Epidermal melanocyte (primary cell): ENCODE data around the gene KAT14.
"Not testable (repeated sequence)": the region's sequence is repeated elsewhere in the genome, so short reads cannot be mapped to it uniquely, and the experiment has no call there.

Experiments
- DNase-seq: peaks from one replicate; pipeline ENCODE4 v3.0.0; 2011; ENCODE audit warnings: low spot score; ENCODE audit not compliant: insufficient read length

The KAT14 gene, protein sequence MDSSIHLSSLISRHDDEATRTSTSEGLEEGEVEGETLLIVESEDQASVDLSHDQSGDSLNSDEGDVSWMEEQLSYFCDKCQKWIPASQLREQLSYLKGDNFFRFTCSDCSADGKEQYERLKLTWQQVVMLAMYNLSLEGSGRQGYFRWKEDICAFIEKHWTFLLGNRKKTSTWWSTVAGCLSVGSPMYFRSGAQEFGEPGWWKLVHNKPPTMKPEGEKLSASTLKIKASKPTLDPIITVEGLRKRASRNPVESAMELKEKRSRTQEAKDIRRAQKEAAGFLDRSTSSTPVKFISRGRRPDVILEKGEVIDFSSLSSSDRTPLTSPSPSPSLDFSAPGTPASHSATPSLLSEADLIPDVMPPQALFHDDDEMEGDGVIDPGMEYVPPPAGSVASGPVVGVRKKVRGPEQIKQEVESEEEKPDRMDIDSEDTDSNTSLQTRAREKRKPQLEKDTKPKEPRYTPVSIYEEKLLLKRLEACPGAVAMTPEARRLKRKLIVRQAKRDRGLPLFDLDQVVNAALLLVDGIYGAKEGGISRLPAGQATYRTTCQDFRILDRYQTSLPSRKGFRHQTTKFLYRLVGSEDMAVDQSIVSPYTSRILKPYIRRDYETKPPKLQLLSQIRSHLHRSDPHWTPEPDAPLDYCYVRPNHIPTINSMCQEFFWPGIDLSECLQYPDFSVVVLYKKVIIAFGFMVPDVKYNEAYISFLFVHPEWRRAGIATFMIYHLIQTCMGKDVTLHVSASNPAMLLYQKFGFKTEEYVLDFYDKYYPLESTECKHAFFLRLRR

DNA sequence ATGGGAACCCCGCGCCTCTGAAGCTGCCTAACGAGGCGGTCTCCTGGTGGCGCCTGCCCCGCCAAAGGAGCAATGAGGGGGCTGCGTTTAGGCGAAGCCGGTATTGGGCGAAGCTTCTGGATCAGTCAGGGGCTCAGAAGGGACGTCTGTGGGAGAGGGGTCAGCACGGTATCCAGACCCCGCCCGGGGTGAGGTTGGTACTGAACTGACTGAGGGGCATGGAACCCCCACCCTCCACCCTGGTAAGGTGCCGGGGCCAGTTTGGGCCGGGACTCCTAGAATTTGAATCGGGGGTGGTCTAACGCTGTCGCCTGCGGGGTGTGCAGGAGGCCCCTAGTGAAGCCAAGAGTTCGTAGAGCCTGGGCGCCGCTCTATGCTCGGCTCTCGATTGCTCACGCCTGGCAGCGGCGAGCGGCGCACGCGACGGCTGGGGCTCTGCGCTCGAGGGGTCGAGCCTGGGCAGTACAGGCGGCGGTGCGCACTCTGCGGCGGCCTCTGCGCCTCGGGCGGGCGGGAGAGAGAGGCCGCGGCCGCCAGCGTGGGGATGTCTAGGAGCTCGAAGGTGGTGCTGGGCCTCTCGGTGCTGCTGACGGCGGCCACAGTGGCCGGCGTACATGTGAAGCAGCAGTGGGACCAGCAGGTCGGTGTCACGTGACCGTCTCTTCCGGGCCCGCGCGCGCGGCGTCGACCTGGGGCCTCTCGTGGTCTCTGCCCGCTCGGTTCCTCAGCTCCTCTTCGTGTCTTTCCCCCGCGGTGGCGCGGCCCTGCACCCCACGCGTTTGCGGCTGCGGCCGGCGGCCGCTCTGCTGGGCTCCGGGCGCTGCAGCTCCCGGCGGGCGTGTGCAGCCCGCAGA is at the start of gene KAT14, which contains the start of gene PET117:
Gene KAT14 (plus strand): TSS at position 452 of the 854 bp plus-strand sequence. CDS start 4,798 bp downstream, outside the sequence.
Gene PET117 (plus strand): TSS at position 452 of the 854 bp plus-strand sequence. CDS start 93 bp downstream, at position 545.
- DNase-seq = peak; percentile 53

DNA sequence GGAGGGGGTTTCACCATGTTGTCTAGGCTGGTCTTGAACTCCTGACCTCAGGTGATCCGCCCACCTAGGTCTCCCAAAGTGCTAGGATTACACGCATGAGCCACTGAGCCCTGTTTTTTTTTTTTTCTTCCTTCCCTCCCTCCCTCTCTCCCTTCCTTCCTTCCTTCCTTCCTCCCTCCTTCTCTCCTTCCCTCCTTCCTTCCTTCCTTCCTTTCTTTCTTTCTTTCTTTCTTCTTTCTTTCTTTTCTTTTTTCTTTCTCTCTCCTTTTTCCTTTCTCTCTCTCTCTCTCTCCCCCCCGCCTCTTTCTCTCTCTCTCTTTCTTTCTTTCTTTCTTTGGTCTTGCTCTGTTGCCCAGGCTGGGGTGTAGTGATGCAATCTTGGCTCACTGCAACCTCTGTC is 49.4 kb upstream of the KAT14 start:
- not testable (repeated sequence) for DNase-seq

DNA sequence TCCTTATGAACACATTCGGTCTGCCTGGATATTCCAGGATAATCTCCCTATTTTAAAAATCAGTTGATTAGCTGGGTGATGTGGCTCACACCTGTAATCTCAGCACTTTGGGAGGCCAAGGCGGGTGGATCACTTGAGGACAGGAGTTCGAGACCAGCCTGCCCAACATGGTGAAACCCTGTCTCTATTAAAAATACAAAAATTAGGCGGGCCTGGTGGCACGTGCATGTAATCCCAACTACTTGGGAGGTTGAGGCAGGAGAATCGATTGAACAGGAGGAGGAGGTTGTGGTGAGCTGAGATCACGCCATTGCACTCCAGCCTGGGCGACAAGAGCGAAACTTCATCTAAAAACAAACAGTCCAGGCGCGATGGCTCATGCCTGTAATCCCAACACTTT is 48.8 kb upstream of the KAT14 start:
- not testable (repeated sequence) for DNase-seq

DNA sequence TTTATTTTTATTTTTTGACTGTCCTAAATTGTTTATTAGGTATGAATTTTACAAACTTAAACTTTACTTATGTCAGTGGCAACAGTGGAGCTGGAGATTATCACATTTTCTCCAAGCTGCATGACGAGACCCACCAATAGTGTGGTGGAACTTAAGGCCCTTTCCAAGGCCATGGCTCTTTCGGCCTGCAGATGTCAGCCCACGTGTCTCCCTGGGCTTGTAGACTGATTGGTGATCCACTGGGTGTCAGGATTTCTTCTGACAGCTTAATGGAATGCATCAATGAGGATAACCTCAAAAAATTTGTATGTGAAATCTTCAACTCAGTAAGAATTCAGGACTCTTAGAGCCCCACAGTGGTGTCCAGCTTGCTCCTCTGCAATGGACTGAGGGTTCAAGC is 47.6 kb upstream of the KAT14 start:
- no peak for DNase-seq

DNA sequence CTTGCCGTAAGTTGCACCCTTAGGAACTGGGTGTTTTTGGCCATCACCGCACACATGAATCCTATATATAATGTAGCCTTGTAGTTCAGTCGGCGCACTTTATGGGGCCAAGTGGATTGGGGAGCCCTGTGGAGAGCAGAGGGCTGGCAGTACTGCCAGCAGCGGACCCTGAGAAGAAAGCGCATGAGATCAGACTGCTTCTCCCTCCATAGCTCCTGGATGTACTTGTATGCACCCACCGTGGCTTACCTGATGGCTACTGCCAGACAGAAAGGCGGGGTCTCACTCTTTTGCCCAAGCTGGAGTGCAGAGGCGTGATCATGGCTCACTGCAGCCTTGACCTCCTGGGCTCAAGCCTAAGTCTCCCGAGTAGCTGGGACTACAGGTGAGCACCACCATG is 47.2 kb upstream of the KAT14 start:
- no peak for DNase-seq

DNA sequence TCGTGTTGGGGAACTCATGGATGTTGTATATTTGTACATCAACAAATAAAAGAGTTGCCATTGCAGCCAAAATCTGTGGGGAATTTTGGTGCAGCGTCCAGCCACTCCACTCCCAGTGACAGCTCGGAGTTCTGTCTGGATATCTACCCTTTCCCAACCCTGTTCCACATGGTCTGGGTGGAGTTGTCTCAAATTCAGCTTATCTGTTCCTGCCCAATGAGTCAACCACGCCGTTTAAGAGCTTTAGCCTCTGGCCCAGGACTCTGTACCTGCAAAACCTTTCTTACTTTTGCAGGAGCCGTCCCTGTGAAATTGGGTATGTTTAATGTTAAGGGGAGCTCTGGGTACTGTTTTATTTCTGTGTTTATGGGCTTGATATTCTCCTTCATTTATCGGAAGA is 46.0 kb upstream of the KAT14 start:
- no peak for DNase-seq

DNA sequence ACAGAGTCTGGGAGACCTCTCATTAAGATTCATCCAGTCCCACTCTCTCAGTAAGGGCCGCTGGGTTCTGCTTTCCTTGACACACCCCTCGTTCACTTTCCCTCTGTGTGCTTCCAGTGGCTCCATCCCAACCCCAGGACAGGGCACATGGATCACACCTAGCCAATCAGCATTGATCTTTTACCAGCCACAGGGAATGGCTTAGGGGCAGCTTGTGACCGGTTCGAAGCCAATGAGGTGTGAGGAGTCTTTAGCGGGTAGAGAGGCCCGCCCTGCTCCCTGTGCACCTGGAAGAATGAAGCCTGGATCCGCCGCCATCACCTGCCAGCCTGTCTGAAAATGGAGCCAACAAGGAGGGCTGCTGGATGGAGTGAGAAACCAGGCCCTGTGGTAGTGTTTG is 44.8 kb upstream of the KAT14 start:
- DNase-seq = no peak

DNA sequence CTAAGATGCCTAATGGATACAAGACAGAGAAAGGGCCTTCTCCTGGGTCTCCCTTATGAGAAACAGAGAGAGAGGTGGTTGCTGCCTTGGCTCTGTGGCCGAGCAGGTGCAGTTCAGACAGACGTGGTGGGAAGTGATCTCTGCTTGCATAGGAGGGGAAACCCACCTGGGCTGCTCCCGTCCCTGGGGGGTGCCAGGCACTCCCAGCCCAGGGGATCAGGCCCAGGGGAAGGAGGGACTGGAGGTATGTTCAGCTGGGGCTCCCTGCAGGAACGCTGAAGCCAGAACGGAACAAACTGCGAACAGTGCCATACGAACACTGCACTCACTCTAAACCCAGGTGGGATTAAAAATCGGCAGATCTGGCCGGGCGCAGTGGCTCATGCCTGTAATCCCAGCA is 44.3 kb upstream of the KAT14 start:
- DNase-seq = no peak

DNA sequence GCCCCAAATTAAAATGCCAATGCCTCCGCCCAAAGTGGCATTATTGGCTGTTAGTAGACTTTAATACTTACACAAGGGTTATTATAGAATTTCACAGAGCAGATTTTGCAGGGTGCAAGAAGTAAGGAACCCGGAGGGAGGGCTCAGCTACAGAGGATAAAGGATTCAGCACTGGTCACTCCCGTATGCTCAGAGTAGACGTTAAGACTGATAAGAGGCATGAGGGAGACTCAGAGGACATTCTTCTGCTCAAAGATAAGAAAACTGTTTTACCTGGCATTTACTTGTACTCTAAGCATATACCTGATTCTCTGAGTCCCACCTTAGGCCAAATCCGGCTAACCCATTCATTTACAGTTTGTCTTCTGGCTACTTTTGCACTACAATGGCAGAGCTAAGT is 43.5 kb upstream of the KAT14 start:
- DNase-seq = no peak

DNA sequence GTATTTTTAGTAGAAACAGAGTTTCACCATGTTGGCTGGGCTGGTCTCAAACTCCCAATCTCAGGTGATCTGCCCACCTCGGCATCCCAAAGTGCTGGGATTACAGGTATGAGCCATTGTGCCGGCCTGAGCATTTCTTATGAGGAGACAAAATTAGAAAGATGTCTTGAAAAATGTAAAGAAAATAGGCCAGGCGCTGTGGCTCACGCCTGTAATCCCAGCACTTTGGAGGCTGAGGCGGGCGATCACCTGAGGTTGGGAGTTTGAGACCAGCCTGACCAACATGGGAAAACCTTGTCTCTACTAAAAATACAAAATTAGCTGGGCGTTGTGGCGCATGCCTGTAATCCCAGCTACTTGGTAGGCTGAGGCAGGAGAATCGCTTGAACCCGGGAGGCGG is 37.1 kb upstream of the KAT14 start:
- not testable (repeated sequence) for DNase-seq

DNA sequence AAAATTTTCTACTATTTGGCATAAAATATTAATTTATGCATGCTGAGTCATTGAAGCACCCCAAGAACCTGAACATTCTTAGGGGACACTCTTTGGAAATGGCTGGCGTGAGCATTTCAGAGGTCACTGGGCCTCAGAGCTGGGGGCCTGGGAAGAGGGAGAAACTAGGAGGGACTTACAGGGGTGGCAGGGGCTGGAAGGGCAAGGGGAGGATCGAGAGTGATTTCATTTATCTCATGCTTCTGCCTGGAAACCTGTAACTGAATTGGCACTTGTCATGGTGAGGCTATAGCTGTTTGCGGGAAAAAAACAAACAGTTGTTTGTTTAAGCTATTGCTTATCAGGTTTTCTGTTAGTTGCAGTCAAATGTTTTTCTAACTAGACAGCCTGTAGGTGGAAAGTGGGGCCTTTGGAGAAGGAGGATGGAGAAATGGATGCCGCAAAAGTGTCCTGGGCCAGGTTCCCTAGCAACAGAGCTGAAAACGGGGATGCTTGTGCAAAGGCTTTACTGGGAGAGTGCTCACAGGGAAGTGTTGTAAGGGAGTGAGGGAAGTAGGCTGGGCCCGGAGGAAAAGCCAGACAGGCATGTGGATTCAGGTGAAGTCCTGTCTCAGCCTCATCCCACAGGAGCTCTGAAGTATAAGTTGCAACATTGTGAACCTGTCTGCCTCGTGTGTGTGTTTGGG is 36.4 kb upstream of the KAT14 start:
- no peak for DNase-seq

DNA sequence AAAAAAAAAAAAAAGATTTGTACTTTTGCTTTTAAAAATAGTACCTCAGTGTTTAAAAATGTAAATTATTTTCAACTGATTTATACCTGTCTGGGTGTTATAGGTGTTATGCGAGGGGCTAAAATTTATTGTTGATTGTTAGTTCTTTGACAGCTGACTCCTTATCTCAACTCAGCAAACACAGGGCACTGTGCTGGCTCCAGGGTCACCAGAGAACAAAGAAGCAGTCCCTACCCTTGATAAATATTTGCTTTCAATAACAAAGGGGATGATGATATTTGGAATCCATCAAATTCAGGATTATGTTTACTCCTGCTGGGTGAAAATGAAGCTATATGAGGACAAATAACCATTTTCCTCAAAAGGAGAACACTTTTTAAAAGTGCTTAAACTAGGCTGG is 34.2 kb upstream of the KAT14 start:
- no peak for DNase-seq

DNA sequence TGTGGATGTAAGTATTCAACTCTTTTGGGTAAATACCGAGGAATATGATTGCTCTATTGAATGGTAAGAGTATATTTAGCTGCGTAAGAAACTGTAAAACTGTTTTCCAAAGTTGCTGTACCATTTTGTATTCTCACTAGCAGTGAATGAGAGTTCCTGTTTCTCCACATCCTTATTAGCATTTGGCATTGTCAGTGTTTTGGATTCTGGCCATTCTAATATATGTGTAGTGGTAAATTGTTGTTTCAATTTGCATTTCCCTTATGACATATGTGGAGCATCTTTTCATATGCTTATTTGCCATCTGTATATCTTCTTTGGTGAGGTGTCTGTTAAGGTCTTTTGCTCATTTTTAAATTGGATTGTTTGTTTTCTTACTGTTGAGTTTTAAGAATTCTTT is 29.3 kb upstream of the KAT14 start:
- DNase-seq = no peak

DNA sequence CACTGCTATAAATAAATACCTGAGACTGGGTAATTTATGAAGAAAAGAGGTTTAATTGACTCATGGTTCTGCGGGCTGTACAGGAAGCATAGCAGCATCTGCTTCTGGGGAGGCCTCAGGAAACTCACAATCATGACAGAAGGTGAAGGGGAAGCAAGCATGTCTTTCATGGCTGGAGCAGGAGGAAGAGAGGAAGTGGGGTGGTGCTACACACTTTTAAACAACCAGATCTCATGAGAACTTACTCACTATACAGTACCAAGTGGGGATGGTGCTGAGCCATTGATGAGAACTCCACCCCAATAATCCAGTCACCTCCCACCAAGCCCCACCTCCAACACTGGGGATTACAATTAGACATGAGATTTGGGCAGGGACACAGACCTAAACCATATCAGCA is 9.1 kb upstream of the KAT14 start:
- not testable (repeated sequence) for DNase-seq

DNA sequence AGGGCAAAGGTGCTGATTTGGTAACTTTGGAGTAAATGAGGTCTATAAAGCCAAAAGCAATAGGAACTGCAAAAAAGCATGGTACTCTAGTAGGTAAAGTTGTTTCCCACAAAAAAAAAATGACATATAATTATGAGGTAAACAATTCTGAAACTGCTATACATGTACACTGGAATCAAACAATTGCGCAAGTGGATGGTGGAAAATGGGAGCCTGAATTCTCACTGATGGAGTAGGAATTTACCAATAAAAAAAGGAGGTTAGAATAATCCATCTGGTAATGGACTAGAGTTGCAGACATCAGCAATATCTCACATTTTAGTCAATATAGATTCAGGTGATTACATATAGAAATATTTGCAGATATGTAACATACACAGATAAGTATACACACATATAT is 5.0 kb upstream of the KAT14 start:
- DNase-seq = no peak

DNA sequence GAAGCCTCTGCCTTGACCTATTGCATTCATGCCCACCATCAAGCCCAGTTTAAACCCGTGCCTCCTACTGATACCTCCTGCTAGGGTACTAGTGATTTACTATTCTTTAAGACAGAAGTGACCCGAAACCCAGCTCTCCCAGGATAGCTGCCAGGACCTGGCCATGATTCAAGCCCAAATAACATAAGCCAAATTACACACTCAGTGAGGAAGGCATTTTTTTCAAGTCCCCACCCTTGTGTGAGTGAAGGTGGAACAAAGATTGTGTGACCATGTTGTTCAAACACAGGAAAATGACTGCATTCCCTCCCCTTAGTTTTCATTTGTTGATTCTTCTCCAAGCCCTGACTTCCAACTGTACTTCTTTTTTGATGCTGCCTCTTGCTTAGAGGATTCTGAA is 3.7 kb upstream of the KAT14 start:
- DNase-seq = no peak

DNA sequence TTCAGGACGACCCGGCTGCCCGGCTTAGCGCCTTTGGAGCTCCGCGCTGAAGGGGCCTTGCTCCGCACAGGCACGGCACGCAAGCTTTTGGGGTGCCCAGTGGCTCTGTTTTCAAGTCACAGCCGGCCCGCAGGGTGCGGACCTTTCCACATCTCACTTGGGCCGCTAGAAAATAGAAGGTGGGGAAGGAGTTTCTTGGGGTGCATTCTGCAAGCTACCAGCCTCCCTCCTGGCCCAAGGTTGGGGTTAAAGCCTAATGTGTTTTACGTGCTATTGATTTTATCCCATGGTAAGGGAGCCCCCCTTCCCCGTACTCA is 561 bp downstream of the KAT14 start:
- DNase-seq = no peak

DNA sequence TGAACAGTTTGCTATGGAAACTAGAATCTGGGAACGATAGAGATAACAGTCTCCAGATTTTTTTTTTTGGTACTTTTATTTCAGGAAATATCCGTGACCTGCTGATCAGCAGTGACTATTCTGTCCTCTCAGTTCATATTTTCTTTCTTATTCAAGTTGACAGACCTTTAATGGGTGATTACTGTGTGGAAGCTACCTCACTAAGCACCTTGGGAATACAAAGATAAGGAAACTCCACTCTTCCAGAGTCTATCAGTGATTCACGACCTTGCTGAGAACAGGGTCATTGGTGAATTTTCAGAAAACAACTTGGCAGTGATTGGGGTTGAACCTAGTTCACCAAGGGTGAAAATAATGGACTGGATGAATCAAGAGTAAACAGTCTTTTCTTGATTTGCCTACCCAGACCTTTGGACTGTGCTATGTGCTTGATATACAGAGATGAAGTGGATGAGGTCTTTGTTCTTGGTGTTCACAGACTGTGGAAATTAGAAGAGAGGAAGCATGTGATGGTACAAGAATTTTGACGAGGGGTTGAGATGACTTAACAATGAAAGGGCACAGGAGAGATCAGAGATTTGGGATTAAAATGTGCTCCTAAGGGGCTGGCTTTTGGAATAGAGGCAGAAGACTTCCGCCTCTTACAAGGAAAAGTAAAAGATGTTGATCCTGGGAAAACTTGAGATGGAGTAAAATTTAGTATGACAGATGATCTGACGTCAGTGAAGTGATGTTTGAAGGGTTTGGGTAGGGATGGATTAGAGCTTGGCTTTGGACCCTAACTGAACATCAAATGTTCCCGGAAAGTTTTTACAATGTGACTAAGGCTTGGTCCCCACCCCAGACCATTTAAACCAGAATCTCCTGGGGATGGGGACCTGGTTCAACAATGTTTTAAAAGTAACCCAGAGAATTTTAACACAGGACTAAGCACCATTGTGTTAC is 1.2 kb downstream of the KAT14 start:
- no peak for DNase-seq

DNA sequence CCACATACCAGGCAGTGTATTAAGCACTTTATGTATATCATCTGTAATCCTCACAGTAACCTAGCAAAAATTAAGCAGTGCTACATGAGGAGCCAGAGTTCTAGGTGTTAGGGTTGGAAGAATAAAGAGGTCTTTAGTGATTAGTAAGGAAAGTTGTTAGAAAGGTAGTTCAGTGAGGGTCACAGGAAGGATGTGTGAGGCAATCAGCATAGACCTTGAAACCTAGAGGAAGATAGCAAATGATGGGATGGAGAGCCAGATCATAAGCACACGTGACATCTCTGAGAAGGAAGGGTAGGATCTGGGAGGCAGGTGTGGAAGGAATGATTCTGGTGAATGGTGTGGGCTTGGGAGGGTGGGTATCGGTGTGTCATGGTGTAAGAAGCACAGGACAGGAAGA is 2.2 kb downstream of the KAT14 start:
- no peak for DNase-seq

DNA sequence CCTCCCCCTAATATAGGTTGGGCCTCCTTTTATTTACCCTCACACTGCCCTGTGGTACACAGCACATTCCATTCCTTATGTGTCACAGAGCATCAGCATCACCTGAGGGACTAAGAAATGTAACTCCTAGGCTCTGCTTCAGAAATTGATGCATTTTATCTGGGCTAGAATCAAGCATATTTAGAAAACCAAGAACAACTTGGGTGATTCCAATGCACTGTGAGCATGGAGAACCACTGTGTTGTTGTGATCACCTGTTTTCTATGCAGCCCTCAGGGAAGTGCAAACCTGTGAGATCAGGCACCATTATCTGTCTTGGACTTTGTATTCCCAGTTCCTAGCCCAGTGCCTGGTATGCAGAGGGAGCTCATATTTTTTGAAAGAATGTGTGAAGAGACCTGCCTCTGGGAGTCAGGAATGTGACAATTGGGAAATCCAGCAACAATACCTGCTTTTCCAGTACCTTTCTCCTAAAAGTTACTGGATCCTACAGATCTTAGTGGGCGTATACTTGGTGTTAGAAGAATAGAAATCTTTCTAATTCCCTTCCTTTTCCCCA is 7.0 kb downstream of the KAT14 start:
- DNase-seq = no peak
